Right forelimb (tissue), 1 donor: Measurements from ENCODE around the gene CHD6.

Source experiments
- DNase-seq: peaks from one replicate; pipeline ENCODE4 v3.0.0-alpha.2; 2018

The CHD6 gene

DNA sequence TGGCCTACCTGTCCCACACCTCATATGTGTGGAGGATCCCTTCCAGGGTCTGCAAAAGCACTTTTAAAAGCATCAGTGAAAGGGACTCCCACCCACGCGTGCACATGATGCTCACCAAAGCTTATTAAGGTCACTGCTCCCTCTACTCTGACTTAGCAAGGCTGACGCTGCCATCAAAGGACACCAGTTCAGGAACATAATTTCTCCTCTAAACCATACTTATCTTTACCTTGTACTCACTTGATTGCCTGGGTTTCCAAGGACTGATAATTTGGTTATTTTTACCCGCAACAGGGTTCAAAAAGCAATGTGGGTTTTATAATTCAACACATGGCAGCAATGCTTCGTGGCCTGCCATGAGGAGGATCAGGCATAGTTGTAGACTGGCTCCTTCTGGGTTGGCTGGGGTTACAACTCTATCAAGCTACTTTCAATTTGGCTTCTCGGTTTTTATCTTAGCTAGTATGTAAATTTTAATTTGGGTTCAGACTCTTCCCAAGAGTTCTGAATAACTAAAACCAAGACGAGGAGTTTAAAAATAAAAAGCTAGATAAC is 199.4 kb downstream of the CHD6 start:
- no peak for DNase-seq

DNA sequence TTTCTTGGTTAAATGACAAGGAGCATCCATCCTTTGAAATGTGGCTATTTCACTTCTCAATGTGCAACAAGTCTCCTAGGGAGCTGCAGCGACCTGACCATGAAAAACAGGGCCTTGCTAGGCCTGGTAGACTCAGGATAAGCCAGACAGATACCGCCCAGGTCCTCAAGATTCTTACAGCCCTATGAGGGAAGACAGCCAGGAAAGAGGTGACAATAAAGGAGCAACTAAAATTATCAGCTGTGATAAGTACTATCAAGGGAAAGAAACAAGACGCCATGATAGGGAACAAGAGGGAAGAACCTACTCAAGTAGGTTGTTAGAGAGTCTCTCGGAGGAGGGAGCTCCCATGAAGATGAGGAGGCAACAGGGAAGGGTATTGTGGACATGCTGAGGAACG is 200.1 kb downstream of the CHD6 start:
- DNase-seq: no peak

DNA sequence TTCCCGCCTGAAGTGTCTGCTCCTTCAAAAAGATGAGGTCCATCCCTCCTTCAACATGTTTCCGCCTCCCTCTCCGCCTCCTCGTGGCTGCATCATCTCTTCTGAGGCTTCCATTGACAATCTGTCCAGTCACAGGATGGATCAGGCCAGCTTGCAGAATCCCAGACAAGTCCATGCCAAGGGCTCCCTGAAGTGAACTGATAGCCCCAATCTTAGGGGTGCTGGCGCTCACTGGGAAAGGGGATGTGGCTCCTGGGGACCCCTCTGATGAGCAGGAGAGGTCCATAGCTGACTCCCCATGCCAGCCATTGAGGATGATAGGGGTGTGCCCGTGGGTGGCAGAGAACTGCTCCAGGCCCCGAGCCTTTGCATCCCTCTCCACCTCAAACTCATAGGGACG is 203.0 kb downstream of the CHD6 start:
- no peak for DNase-seq

DNA sequence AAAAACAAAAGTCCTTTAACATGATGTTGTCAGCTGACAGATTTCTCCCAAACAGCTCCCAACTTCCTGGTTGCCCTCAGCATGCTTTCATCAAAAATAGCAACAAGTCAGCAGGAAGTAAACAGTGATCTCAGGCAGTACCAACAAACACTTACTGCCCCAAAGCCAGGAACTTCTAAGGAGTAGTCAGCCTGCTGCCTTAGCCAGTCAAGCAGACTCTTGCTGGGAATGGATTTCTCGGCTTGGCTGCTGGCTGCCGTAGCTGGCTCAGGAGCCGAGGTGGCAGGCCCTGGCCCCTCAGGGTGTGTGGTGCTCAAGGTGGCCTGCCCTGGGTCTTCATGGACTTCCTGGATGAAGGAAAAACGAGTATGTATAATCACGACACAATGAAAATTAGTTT is 205.0 kb downstream of the CHD6 start:
- no peak for DNase-seq

DNA sequence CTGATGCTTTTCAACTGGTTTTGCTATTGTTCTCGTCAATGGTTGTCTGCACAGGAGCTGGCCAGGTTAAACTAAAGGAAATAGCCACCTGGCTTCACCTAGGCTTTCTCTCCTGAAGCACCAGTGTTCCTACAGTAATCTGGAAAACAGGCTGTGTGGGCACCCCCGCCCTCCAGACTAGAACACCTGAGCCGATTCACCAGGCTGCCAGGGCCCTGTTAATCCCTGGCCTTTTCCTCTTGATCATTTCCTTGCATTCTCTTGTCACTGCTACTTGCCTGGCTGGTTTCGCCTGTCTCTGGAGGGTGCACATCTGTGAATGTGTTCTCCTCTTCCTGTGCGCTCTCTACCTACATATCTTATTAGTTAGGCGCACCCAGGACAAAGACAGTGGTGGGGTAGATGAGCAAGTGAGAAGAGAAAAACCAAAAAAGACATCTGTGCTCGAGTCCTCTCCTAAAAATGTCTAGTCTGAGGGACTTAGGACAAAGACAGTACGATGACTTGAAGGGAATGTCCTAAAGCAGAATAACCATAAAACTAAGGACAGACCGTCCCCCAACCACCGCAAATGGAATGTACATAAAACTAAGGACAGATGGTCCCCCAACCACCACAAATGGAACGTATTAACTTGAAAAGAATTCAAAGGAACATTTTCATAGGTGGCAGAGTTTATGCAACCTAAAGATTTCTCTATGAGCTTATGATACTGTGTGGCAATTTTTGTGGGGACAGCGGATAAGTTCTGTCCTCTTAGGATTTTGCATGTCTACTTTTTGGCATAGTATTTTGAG is 205.7 kb downstream of the CHD6 start:
- no peak for DNase-seq

DNA sequence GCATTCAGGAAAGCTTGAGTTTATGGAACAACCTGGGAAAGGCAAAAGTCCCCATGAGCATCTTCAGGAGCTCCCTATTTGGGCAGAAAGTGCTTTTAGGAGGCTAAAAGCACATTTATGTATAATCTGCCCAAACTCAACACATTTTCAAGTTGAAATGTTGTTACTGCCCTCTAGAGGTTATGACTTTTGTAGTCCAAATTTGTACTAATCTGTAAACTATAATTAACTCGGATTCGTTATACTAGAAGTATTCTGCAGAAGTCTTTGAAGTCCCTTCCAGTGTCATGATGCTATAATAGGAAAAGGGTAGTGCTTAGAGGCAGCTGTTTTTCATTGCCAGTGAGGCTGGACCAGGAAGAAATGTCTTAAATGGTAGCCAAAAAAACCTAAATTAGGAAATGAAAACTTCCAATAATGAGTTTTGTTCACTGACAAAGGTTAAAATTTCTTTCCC is 206.8 kb downstream of the CHD6 start:
- DNase-seq: no peak

DNA sequence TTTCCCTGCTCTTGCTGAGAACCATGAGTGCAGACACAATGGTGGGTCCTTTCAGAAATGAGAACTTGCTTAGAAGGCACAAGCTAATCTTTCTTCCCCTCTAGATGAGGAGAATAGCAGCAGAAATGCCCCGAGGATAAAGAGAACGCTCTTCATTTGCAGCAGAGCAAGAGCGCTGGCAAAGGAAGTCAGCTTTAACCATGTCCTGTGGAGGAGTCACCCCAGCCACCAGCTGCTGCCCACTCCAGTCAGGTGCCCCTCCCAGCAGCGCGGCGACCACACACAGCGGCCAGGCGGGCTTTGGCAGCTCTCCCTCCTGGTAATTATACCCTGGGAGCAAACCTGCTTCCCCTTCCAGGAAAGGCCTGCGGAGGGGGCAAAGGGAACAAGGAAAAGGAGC is 209.2 kb downstream of the CHD6 start:
- DNase-seq: peak; percentile 82

DNA sequence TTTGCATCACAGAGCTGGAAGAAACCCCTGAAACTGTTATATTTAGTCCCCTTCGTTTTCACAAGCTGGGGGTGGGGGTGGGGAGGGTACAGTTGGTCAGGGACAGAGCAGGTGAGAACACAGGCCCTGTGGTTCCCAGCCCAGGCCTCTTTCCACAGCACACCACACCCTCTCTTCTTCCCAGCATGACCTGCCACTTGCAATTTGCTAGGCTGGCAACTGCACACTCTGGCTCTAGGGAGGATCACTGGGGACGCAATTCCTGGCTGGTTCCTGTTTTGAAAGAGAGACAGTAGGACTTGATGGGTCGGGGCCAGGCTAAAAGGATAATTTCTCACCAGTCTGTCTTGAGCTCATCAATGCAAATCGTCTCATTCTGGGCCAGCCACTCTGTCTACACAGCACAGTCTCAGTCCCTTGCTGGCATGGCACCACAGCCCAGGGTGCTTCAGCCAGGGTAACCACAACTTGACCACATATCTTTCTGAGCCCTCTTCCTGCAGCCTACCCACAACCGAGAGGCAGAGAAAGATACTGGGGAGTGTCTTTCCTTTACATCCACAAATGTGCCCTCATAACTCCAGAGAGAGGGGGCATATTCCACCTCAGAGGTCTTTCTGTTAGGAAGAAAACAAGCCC is 209.9 kb downstream of the CHD6 start:
- no peak for DNase-seq

DNA sequence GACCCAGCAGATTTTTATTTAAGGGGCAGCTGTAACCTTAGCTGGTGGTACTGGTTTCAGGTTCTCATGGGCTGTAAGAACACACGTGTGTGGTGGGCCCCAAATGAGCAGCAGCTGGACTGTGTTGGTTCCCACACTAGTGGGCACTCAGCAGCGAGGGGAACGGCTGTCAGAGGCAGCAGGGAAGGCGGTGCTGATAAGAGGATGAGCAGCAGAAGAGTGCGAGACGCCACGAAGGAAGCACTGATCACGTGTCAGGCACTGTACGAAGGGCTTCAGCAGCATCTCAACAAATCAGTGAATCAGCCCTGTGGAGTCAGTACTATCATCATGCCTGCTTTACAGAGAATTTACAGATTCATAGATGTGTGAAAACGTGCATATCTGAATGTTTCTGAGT is 210.6 kb downstream of the CHD6 start:
- DNase-seq: no peak

DNA sequence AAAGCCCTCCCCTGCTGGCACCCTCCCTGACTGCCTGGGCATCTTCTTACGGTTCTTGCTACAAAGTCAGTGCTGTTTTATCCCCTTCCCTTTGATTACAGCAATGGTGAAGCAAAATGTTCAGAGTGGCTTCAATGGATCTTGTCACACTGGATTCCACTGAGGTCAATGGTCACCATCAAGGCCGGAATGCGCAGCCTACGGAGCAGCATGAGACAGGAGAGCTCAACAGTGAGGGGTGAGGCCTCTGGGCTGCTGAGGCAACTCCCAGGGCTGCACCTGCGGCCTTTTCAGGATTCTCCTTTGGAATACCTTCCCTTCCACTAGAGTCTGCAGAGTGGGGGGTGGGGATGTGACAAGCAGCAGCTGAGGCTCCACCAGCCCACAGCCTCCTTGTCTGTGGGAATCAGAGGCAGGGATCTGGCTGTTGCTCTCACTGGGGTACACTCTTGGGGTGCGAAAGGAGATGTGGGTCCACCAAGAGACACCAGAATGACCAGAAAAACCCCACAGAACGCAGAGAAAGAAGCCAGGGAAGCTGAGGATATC is 211.2 kb downstream of the CHD6 start:
- no peak for DNase-seq

DNA sequence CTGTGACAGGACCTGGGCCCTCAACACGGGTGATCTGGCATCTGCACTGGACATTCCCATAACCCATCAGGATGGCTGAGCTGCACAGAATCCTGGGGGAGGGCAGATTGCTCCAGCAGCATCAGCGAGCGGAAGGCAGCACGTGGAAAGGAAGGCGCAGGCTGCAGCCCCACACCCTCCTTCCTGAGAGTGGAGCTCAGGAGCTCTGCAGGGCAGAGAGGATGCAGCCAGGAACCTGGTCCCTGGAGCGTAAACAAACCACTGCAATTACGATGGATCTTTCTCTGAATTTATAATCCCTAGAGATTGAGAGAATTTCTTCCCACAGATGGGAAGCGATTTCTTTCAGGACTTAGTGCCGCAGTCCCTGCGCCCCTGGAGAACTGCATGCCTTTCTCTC is 211.8 kb downstream of the CHD6 start:
- DNase-seq: no peak

DNA sequence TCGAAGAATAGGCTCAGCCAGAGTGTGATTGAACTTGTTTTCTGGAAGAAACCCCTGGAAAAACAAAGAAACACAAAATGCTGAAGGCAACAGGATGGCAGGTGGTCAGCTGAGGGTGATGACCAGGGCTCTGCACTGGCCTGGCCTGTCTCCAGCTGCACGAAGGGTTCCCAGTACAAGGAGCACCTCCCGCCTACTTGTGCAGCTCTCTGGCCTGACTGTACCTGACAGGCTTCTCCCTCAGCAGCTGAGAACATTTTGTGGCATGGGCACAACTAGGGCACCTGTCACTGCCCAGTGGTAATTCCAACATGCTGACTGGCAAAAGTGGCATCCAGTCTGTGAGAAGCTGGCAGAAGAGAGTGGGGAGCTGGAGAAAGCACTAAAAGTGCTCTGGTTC is 212.7 kb downstream of the CHD6 start:
- no peak for DNase-seq

DNA sequence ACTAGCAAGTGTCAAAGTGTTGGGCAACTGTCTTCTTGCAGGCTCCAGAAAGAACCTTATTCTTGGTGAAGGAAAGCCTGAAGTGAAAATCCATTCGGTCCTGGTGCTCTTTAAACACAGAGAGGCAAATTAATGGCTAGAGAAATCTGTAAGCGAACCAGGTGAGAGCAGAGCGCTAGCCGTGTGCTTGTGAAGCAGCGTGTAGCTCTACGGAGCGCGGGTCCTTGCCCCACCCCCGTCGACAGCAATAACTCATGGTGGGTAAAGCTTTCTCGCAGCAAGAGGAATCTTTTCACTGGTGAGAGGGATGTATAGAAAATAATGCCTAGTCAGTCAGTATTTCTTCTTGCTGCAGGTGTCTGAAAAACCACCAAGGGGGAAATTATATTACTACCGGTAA is 214.6 kb downstream of the CHD6 start:
- DNase-seq: no peak

DNA sequence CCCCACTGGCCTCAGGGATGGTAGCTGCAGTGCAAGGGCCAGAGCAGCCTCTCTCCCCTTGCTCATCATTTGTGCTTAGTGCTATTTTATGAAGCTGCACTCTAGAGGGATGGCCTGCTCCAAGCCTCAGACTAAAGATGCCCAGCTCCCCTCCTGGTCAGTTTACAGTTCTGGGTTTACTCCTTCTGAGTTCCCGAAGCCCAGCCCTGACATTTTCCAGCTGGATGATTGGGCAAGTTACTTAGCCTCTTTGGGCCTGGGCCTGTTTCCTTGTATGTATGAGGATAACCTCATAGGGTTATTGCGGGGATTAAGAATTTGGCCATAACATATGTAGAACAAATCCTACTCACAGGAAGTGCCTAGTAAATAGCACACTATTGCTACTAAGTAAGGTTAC is 219.8 kb downstream of the CHD6 start:
- DNase-seq: no peak

DNA sequence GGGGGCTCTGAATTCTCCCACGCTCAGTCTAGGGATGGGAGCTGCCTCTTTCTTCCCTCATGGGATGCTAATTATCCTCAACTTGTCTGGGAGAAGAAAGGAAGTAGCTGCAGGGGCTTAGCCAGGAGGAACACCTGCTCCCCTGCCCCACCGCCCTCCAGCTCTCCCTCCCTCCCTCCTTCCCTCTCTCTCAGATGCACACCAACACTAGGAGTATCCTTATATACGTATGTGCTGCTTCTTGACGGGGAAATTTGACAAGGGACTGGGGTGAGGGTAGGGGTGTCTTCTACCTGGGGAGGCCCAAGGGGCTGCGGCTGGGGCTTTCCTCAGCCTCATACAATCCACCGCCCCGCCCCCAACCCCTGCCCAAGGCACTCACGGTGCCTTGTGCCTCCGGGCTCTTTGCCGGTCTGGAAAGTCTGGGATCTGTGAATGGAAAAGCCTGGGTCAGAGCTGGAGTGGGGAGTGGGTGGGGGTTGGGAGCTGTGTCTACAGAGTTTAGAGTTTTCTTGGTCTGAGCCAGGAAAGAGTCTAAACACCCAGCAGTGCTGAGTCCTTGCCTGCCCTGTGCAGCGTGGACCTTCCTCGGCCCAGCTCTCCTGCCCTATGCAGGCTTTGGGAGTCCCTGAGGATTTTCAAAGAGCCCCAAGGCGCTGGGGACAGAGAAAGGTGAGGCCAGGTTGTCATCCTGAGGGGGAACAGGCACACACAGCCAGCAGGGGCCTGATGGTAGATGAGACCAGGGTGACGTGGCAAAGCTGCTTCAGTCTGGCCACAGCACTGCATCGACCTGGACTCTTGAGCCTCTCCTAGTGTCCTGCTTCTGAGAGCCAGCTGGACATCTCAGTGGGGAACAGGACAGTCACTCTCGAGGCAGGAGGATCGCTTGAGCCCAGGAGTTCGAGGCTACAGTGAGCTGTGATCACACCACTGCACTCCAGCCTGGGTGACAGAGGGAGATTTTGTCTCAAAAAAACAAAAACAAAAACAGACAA is 222.2 kb downstream of the CHD6 start:
- peak; percentile 74 for DNase-seq

DNA sequence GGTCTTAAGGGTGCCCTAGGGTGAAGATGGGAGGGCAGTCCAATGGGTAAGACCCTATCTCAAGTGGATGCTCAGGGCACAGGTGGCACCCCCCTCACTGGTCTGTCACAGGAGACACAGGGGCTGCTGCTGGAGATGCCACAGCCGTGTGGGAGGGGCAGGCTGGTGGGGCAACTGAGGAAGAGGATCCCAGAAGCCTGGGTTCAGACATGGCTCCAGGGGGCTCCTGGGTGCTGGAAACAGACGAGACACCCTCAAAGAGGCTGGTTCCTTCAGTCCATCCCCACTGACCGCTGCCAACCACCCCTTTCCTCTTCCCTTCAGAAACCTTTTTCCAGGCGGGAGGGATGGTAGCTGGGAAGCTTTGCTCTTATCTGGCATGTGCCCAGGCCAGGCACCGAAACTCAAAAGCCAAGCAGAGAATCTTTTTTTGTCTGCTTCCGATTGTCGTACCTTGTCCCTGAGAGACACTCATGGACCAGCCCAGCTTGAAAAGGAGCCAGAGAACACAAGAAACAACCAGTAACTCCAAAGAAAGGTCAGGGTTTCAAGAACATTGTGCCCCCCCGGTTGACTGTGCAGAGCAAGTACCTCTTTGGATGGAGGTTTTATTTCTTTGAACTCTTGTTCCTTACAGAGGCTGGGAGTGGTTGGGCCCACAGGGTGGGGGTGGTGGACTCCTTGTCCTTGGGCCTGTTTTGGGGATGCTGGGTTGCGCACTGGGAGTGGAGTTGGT is 223.1 kb downstream of the CHD6 start:
- no peak for DNase-seq

DNA sequence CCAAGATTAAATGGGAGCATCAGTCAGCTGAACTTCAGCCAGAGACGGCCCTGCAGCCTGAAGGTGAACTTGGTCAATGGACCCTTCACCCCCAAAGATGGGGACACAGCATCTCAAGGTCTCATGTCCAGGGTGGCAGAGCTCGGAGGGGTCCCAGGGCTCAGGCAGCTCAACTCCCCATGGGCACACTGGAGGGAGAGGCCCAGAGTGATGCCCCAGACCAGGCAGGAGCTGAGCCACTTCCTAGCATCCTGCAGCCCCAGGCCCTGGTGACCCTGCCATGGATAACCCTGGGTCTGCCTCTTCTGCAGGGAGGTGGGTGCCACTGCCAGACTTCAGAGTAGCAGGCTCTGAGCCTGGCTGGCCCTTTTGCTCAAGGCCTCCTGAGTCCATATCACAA is 224.1 kb downstream of the CHD6 start:
- DNase-seq: no peak

DNA sequence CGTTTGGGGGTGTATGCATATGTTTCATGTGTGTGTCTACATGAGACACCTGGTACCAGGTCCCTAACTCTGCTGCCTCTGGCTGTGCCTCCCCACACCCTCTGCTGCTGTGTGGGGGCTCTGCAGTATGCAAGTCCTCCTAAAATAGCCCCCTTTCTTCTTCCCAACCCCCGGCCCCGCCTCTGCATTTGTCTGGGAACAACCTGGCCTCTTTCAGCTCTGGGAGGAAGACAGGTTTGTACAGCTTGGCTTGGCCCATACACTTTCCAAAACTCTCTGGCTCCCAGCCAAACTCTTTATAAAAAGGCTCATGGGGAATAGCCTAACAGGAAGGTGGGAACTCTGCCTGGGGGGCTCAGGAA is 224.5 kb downstream of the CHD6 start:
- no peak for DNase-seq

DNA sequence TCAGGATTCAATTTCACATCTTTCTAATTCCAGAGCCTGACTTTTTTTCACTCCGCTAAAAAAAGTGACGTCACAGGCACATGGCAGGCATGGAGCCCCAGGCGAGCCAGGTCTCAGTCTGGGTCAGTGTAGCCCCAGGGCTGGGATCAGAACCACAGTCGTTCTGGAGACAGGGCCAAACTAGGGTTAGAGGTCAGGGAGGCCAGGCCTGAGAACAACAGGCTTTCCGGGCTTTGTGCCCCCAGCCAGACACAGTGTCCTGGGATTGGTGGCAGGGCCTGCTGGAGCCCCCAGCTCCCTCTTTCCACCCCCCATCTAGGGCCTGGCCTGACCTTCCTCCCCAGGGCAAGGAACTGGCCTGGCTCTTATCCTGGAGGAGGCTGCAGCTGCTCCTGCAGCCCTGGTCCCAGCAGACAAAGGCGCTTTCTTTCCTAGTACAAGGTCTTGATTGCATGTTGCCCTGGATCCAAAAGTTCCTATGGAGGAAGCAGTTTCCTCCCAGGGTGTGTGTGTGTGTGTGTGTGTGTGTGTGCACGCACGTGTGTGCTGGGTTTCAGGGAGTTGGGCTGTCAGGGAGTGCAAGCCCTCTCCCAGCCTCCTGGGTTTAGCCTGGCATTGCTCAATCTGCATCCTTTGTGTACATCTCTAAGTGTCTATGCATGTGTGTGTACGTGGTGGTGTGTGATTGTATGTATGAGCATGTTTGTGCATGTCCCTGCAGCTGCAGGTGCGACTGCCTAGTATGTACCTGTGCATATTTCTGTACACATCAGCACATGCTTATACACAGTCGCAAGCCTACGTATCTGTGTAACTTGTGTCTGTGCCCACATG is 225.1 kb downstream of the CHD6 start:
- DNase-seq: peak; percentile 78

DNA sequence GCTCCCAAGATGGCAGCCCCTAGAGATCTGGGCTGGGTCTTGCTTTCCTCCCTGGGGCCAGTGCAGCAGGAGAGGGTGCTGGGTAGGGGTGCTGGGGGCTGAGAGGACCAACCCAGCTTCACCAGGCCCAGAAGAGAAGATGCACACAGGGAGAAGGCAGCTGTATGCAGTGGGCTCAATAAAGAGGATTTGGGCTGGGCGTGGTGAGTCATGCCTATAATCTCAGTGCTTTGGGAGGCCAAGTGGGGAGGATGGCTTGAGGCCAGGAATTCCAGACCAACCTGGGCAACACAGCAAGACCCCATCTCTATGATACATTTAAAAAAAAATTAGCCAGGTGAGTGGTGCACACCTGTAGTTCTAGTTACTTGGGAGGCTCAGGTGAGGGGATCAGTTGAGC is 225.9 kb downstream of the CHD6 start:
- DNase-seq: no peak

DNA sequence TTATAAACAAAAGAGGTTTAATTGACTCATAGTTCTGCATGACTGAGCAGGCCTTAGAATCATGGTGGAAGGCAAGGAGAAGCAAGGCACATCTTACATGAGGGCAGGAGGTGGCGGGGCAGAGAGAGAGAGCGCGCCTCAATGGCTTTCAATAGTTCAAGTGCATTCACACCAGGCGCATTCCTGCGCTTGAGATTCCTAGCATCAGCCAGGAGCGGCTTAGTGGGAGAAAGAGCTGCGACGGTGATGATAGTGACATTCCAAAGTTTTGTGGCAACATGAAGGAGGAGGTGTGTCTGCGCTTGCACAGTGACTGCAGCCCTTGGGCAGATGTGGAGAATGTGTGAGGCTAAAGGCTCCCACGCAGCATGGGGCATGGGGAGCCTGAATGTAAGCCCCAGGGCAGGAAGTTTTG is 226.6 kb downstream of the CHD6 start:
- DNase-seq: no peak
